AG10803 (cell line): ENCODE results near the gene HBG1.

Experiments used
- DNase-seq: peaks from one replicate; pipeline ENCODE4 v3.0.0; 2010; ENCODE audit warnings: low read depth
- H3K4me3 ChIP-seq: 2 replicates; pipeline ENCODE4 v1.5.1; 2011; ENCODE audit warnings: mild to moderate bottlenecking, low read length, control low read depth
- TF ChIP-seq, protein P1 (sequence below): conservative IDR thresholded peaks from 2 replicates; pipeline ENCODE4 v1.5.1; 2011; ENCODE audit warnings: mild to moderate bottlenecking, low read length, control low read depth, inconsistent platforms

The HBG1 gene

DNA sequence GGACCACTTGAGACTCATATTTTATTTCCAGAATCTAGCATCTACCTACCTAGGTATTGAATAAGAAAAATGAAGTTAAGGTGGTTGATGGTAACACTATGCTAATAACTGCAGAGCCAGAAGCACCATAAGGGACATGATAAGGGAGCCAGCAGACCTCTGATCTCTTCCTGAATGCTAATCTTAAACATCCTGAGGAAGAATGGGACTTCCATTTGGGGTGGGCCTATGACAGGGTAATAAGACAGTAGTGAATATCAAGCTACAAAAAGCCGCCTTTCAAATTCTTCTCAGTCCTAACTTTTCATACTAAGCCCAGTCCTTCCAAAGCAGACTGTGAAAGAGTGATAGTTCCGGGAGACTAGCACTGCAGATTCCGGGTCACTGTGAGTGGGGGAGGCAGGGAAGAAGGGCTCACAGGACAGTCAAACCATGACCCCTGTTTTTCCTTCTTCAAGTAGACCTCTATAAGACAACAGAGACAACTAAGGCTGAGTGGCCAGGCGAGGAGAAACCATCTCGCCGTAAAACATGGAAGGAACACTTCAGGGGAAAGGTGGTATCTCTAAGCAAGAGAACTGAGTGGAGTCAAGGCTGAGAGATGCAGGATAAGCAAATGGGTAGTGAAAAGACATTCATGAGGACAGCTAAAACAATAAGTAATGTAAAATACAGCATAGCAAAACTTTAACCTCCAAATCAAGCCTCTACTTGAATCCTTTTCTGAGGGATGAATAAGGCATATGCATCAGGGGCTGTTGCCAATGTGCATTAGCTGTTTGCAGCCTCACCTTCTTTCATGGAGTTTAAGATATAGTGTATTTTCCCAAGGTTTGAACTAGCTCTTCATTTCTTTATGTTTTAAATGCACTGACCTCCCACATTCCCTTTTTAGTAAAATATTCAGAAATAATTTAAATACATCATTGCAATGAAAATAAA is 24.8 kb downstream of the HBG1 start:
- no peak for DNase-seq
- TF ChIP-seq, protein P1, sequence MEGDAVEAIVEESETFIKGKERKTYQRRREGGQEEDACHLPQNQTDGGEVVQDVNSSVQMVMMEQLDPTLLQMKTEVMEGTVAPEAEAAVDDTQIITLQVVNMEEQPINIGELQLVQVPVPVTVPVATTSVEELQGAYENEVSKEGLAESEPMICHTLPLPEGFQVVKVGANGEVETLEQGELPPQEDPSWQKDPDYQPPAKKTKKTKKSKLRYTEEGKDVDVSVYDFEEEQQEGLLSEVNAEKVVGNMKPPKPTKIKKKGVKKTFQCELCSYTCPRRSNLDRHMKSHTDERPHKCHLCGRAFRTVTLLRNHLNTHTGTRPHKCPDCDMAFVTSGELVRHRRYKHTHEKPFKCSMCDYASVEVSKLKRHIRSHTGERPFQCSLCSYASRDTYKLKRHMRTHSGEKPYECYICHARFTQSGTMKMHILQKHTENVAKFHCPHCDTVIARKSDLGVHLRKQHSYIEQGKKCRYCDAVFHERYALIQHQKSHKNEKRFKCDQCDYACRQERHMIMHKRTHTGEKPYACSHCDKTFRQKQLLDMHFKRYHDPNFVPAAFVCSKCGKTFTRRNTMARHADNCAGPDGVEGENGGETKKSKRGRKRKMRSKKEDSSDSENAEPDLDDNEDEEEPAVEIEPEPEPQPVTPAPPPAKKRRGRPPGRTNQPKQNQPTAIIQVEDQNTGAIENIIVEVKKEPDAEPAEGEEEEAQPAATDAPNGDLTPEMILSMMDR: no peak
- no peak overlapping the region for H3K4me3 ChIP-seq

DNA sequence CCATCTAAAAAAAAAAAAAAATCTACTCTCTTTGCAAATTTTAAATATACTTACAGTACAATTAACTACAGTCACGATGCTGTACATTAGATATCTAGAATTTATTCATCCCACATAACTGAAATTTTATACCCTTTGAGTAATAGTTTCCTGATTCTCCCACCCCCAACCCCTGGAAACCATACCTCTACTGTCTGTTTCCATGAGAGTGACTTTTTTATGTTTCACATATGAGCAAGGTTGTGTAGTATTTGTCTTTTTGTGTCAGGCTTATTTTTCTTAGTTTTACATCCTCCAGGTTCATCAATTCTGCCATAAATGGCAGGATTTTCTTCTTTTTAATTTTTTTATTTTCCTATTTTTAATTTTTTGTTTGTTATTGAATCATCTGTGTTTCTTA is 26.0 kb downstream of the HBG1 start:
- no peak for DNase-seq
- TF ChIP-seq, protein P1: no peak
- H3K4me3 ChIP-seq: no peak overlapping the region

GRCh38 chr11:5223146-5223545 is 26.5 kb downstream of the HBG1 start:
- TF ChIP-seq, protein P1: no peak
- H3K4me3 ChIP-seq: no peak overlapping the region
- DNase-seq: no peak

- TF ChIP-seq, protein P1: no peak
- no peak for DNase-seq
- H3K4me3 ChIP-seq: no peak overlapping the region
Measured at GRCh38 chr11:5210376-5210885, 39.2 kb downstream of the HBG1 start.

- no peak overlapping the region for H3K4me3 ChIP-seq
- peak; percentile 76 for DNase-seq
- TF ChIP-seq, protein P1: peak; percentile 84
Measured at GRCh38 chr11:5204787-5205186, 44.9 kb downstream of the HBG1 start.

DNA sequence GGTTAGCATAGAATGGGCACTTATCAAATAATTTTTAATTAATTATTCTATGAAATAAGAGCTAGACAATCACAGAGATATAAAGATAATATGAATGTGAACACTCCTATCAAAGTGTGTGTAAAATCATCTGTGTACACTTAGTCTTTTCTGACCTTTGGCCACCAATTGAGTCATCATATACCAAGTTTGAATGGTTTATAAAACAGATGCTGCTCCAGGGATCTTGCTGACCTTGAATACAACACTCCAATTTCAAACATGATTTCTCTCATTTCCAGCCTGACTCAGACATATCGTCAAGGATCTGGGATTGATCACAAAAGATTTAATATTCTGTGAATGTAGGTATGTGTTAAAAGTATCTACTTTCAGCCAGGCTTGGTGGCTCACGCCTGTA is 46.3 kb downstream of the HBG1 start:
- TF ChIP-seq, protein P1: no peak
- no peak for DNase-seq
- H3K4me3 ChIP-seq: no peak overlapping the region

- no peak within 1 kb of the TSS for H3K4me3 ChIP-seq
- TF ChIP-seq, protein P1: no peak
- no peak for DNase-seq
Measured at GRCh38 chr11:5200582-5200981, 49.1 kb downstream of the HBG1 start, which contains the start of gene OR51V1. Gene OR51V1, minus strand, starts transcription at chr11:5200682. Its CDS starts 0 bp downstream, at chr11:5200682.
